Neural cell (in vitro differentiated cells): Measurements from ENCODE around the gene TNS1. TPM values are rescaled to one million over a fixed set of nuclear protein-coding genes. Genes with fewer than 3 reads are reported as not detected.

ENCODE experiments used
- H2AFZ ChIP-seq: fragments of 200-600, 300-800 bp; sonication (generic), shearing (Covaris generic); 2 replicates; pipeline ENCODE4 v1.6.0; 2014; ENCODE audit warnings: low read depth, mild to moderate bottlenecking, antibody characterized with exemption, low read length, moderate library complexity
- H3F3A ChIP-seq: fragments of 200-600 bp; shearing (Covaris generic); 2 replicates; pipeline ENCODE4 v1.6.1; 2016; ENCODE audit warnings: mild to moderate bottlenecking, moderate library complexity, mixed read lengths, antibody characterized with exemption, low read length; ENCODE audit not compliant: insufficient read depth, poor library complexity, severe bottlenecking
- H3K27ac ChIP-seq: fragments of 200-600, 300-800 bp; sonication (generic), shearing (Covaris generic); 2 replicates; pipeline ENCODE4 v1.5.1; 2014; ENCODE audit warnings: mild to moderate bottlenecking, low read length, moderate library complexity
- H3K27me3 ChIP-seq: fragments of 300-800, 200-600 bp; sonication (generic), shearing (Covaris generic); 2 replicates; pipeline ENCODE4 v1.6.0; 2014; ENCODE audit warnings: mild to moderate bottlenecking, low read depth, low read length, moderate library complexity; ENCODE audit not compliant: insufficient read depth
- H3K36me3 ChIP-seq: fragments of 300-800, 200-600 bp; sonication (generic), shearing (Covaris generic); 2 replicates; pipeline ENCODE4 v1.5.1; 2014; ENCODE audit warnings: mild to moderate bottlenecking, antibody characterized with exemption, low read length, moderate library complexity; ENCODE audit not compliant: insufficient read depth
- H3K4me2 ChIP-seq: fragments of 300-800, 200-600 bp; sonication (generic), shearing (Covaris generic); 2 replicates; pipeline ENCODE4 v1.6.0; 2014; ENCODE audit warnings: mild to moderate bottlenecking, low read length
- H3K4me3 ChIP-seq: fragments of 300-800, 200-600 bp; sonication (generic), shearing (Covaris generic); 2 replicates; pipeline ENCODE4 v1.5.1; 2014; ENCODE audit warnings: mild to moderate bottlenecking, low read length, moderate library complexity
- H3K79me2 ChIP-seq: fragments of 200-600 bp; shearing (Covaris generic); replicated peaks from 2 replicates; pipeline ENCODE4 v1.6.0; 2014; ENCODE audit warnings: mild to moderate bottlenecking, low read length, moderate library complexity; ENCODE audit not compliant: insufficient read depth
- H3K9ac ChIP-seq: fragments of 300-800, 200-600 bp; sonication (generic), shearing (Covaris generic); 2 replicates; pipeline ENCODE4 v1.6.1; 2016; ENCODE audit warnings: mild to moderate bottlenecking, low read length, mixed read lengths
- H3K9me2 ChIP-seq: fragments of 200-600 bp; shearing (Covaris generic); 2 replicates; pipeline ENCODE4 v1.6.1; 2016; ENCODE audit warnings: mild to moderate bottlenecking, low read length, mixed read lengths; ENCODE audit not compliant: insufficient read depth
- H3K9me3 ChIP-seq: fragments of 200-600, 300-800 bp; sonication (generic), shearing (Covaris generic); 2 replicates; pipeline ENCODE4 v1.6.1; 2016; ENCODE audit warnings: mild to moderate bottlenecking, mixed run types, low read length, moderate library complexity, mixed read lengths
- H4K20me1 ChIP-seq: fragments of 200-600 bp; shearing (Covaris generic); 2 replicates; pipeline ENCODE4 v1.6.1; 2016; ENCODE audit warnings: mild to moderate bottlenecking, mixed run types; ENCODE audit not compliant: insufficient read depth
- CTCF ChIP-seq: fragments of 450-650 bp; IDR thresholded peaks from 2 replicates; pipeline ENCODE4 v1.5.1; 2014; ENCODE audit warnings: antibody characterized with exemption, mild to moderate bottlenecking, moderate library complexity; ENCODE audit not compliant: poor library complexity, severe bottlenecking
- EP300 ChIP-seq: fragments of 450-650 bp; conservative IDR thresholded peaks from 2 replicates; pipeline ENCODE4 v1.6.1; 2014; ENCODE audit warnings: antibody characterized with exemption, mild to moderate bottlenecking, moderate library complexity; ENCODE audit not compliant: poor library complexity, severe bottlenecking
- EZH2 ChIP-seq: fragments of 200-600, 300-800 bp; shearing (Covaris generic), sonication (generic); IDR thresholded peaks from 2 replicates; pipeline ENCODE4 v1.6.1; 2014; ENCODE audit warnings: antibody characterized with exemption, low read length, borderline replicate concordance, mild to moderate bottlenecking; ENCODE audit not compliant: insufficient read depth, poor library complexity, severe bottlenecking
- MXI1 ChIP-seq: fragments of 450-650 bp; conservative IDR thresholded peaks from 2 replicates; pipeline ENCODE4 v1.6.1; 2014; ENCODE audit warnings: antibody characterized with exemption, mild to moderate bottlenecking; ENCODE audit not compliant: poor library complexity, severe bottlenecking
- POLR2AphosphoS5 ChIP-seq: IDR thresholded peaks from 2 replicates; pipeline ENCODE4 v1.6.1; 2012
- RAD21 ChIP-seq: fragments of 450-650 bp; conservative IDR thresholded peaks from 2 replicates; pipeline ENCODE4 v1.6.1; 2014; ENCODE audit warnings: antibody characterized with exemption, mild to moderate bottlenecking, moderate library complexity
- REST ChIP-seq: IDR thresholded peaks from 2 replicates; pipeline ENCODE4 v1.6.1; 2012; ENCODE audit warnings: borderline replicate concordance
- SMC3 ChIP-seq: fragments of 450-650 bp; conservative IDR thresholded peaks from 2 replicates; pipeline ENCODE4 v1.6.1; 2014; ENCODE audit warnings: antibody characterized with exemption, mild to moderate bottlenecking, moderate library complexity; ENCODE audit not compliant: poor library complexity
- TAF1 ChIP-seq: IDR thresholded peaks from 2 replicates; pipeline ENCODE4 v1.6.1; 2012; ENCODE audit warnings: low read depth
- polyA plus RNA-seq: library from polyadenylated mRNA; depleted of rRNA; stranded (reverse); fragments of >200 nt; gene quantifications from 2 replicates; pipeline ENCODE4 v1.2.3, GENCODE V29; 2014

The TNS1 gene
- polyA plus RNA-seq, 1 donor from 2014 or later, result 1.5 TPM

DNA sequence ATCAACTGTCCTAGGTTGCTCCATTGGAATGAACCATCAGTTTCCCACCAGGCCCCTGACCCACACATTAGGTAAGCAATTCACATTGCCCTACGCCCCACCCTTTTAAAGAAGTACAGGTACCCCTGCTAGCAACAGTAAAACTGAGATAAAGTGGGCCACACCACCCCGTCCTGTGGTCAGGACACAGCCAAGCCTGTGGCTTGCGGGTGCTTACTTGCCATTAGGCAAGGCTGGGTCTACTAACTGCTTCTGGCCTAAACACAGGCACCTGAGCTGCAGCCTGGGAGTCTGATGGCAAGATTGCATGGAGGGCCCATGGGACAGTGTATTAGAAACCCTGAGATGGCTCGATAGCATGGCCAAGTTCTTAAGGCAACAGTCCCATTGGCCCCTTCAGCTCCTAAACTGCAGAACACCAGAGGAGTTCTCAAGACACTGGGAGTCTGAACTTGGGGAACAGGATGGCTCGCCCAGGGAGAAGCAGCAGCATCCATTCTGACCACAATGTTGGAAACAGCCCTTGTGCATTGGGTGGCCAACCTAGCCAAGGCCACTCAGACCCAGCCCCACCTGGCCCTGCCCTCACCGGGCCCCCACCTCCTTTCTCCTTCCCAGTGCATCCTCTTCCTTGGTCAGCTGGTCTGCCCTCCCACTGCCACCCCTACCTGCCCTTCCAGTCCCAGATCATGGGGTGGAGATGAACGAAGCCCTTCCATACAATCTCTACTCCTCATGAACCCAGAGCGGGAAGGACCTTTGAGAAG lies 177.1 kb downstream of the TNS1 start:
- TF ChIP-seq SMC3 (no peak), EP300 (no peak), POLR2AphosphoS5 (no peak), REST (no peak), CTCF (no peak), MXI1 (no peak), EZH2 (no peak), TAF1 (no peak), RAD21 (no peak)
- Histone ChIP-seq H3F3A (no peaks in the 10 kb centered on the region), H3K4me2 (no peak overlapping the region), H3K27ac (no peak overlapping the region), H3K9ac (no peak overlapping the region), H3K4me3 (no peak overlapping the region), H2AFZ (no peak overlapping the region), H3K79me2 (no peaks in the 10 kb centered on the region), H3K9me2 (no peaks in the 10 kb centered on the region), H3K27me3 (no peaks in the 10 kb centered on the region), H4K20me1 (no peaks in the 10 kb centered on the region), H3K36me3 (no peaks in the 10 kb centered on the region), H3K9me3 (no peaks in the 10 kb centered on the region)

DNA sequence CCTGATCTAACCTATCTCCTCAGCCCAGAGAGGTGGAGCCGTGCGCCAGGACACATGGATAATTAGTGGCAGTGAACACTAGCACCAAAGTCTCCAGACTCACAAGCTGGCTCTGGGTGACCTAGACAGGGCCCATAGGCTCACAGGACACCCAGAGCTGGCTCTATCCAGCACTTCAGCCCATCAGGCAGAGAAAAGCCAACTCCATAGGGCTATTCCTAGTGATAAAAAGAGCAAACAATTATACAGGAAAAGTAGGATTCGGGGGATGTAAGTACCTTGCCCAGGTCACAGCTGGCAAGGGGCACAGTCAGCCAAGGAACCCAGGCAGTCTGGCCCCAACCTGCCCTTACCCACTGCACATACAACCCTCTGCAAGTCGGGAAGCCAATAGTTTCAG lies 178.6 kb downstream of the TNS1 start:
- no peak overlapping the region for H3K4me3 ChIP-seq
- TF ChIP-seq RAD21 (no peak), SMC3 (no peak), TAF1 (no peak), EZH2 (no peak), POLR2AphosphoS5 (no peak)
- no peaks in the 10 kb centered on the region for H4K20me1 ChIP-seq

More for the DNA sequence above, 178.6 kb downstream of the TNS1 start:
- H3K79me2 ChIP-seq, result no peaks in the 10 kb centered on the region
- H2AFZ ChIP-seq, result no peak overlapping the region
- no peaks in the 10 kb centered on the region for H3F3A ChIP-seq
- H3K9ac ChIP-seq, result no peak overlapping the region
- H3K36me3 ChIP-seq, result no peaks in the 10 kb centered on the region
- H3K27ac ChIP-seq, result no peak overlapping the region
- H3K4me2 ChIP-seq, result no peak overlapping the region
- no peaks in the 10 kb centered on the region for H3K9me3 ChIP-seq
- H3K27me3 ChIP-seq, result no peaks in the 10 kb centered on the region
- no peaks in the 10 kb centered on the region for H3K9me2 ChIP-seq
